ENCODE data around the gene ZACN.
A peak's percentile ranks its signal among the peaks of the same experiment; 100 is the strongest.

- TF ChIP-seq POLR2A (IDR thresholded peaks at IDR 0.05) (no peak), CTCF (IDR thresholded peaks at IDR 0.05) (peak in 1 of 6 experiments; percentile 12)
These were observed 45.0 kb downstream of the ZACN start for GRCh38 chr17:76123749-76124581.

All from esophagus squamous epithelium (tissue), 4 donors.